K562 (cell line): ENCODE results near the gene PLK5. TPM values are rescaled to one million over a fixed set of nuclear protein-coding genes. Genes with fewer than 3 reads are reported as not detected.

Experiments used
- ATAC-seq: fragments of 200-7000 bp; cut with Tn5 transposase; 3 replicates; pipeline ENCODE4 v1.9.1; 2020; ENCODE audit warnings: moderate library complexity
- BruUV-seq: library from RNA; stranded (reverse); fragments of 400-500 nt; replicated peaks from 2 replicates; lab custom pipeline; 2021; lab: Mats Ljungman, UMichigan
- CTCF ChIA-PET: fragments of 300-600 bp; formaldehyde crosslinking; extraction: SDS; loops from one replicate; lab custom pipeline; 2021; ENCODE audit warnings: low intra/inter-chr PET ratio; lab: Yijun Ruan, JAX
- POLR2A ChIA-PET: fragments of 300-600, 350-650 bp; sonication (Branson Sonifier 250); formaldehyde crosslinking; extraction: SDS; loops from one replicate; lab custom pipeline; 2021; ENCODE audit warnings: antibody characterized with exemption, inconsistent platforms; lab: Yijun Ruan, JAX
- DNase-seq, 4 experiments: peaks; one replicate each; pipeline versions ENCODE4 v3.0.0 to v3.0.0-alpha.2; 2011 to 2018; ENCODE audit warnings: low spot score in 3 of 4, mixed read lengths in 3 of 4; ENCODE audit errors: extremely low read depth in 1 of 4
- FAIRE-seq: peaks from 2 replicates; lab custom pipeline; 2011; peaks lifted over from hg19 to GRCh38; lab: Jason Lieb, UNC
- H2AFZ ChIP-seq: 2 replicates; pipeline ENCODE4 v1.6.0; 2011; ENCODE audit warnings: low read depth, low read length, control low read depth, inconsistent platforms
- H3K27ac ChIP-seq: fragments of 200-600 bp; 3 replicates; pipeline ENCODE4 v1.8.0; 2011; ENCODE audit warnings: low read depth, mild to moderate bottlenecking, control low read depth, inconsistent platforms, low read length, moderate library complexity, mixed read lengths; ENCODE audit errors: extremely low read depth
- H3K27me3 ChIP-seq, 2 experiments: fragments of 300-600 bp in 1 of 2; 2 replicates in 1 of 2; 3 replicates in 1 of 2; pipeline versions ENCODE4 v1.6.0 to v1.8.0; 2011; ENCODE audit warnings: inconsistent platforms in 2 of 2, low read length in 2 of 2, mild to moderate bottlenecking in 1 of 2, mixed read lengths in 1 of 2, moderate library complexity in 1 of 2; ENCODE audit not compliant: control insufficient read depth in 2 of 2, insufficient read depth in 2 of 2
- H3K36me3 ChIP-seq: fragments of 300-600 bp; 3 replicates; pipeline ENCODE4 v1.8.0; 2011; ENCODE audit warnings: mild to moderate bottlenecking, low read length, inconsistent platforms; ENCODE audit not compliant: control insufficient read depth, insufficient read depth
- H3K4me1 ChIP-seq, 2 experiments: fragments of 200-600 bp in 1 of 2; replicated peaks in 1 of 2; 2 replicates in 1 of 2; 3 replicates in 1 of 2; pipeline versions ENCODE4 v1.5.1 to v1.8.0; 2011; ENCODE audit warnings: inconsistent platforms in 2 of 2, low read length in 2 of 2, mild to moderate bottlenecking in 1 of 2, mixed read lengths in 1 of 2, moderate library complexity in 1 of 2; ENCODE audit not compliant: control insufficient read depth in 2 of 2, insufficient read depth in 2 of 2
- H3K4me2 ChIP-seq: 2 replicates; pipeline ENCODE4 v1.6.1; 2011; ENCODE audit warnings: low read length, control low read depth, inconsistent platforms, mixed read lengths; ENCODE audit not compliant: insufficient read depth
- H3K4me3 ChIP-seq: fragments of 200-600 bp; sonication (generic), shearing (Covaris generic); 2 replicates; pipeline ENCODE4 v1.5.1; 2016; ENCODE audit warnings: control low read depth, inconsistent platforms
- H3K79me2 ChIP-seq: fragments of 200-600 bp; 3 replicates; pipeline ENCODE4 v1.8.0; 2011; ENCODE audit warnings: low read length, inconsistent platforms; ENCODE audit not compliant: control insufficient read depth, insufficient read depth
- H3K9ac ChIP-seq, 2 experiments: 2 replicates each; pipeline versions ENCODE4 v1.6.0 to v1.6.1; 2011; ENCODE audit warnings: low read depth in 2 of 2, low read length in 2 of 2, control low read depth in 1 of 2, inconsistent platforms in 1 of 2, mild to moderate bottlenecking in 1 of 2, mixed read lengths in 1 of 2; ENCODE audit not compliant: insufficient read depth in 1 of 2
- H3K9me1 ChIP-seq: one replicate; pipeline ENCODE4 v1.6.0; 2011; ENCODE audit warnings: inconsistent platforms, mild to moderate bottlenecking, low read length, moderate library complexity; ENCODE audit not compliant: control insufficient read depth, insufficient read depth
- H3K9me3 ChIP-seq: replicated peaks from 2 replicates; pipeline ENCODE4 v1.5.1; 2011; ENCODE audit warnings: low read depth, low read length, inconsistent platforms; ENCODE audit not compliant: control insufficient read depth, insufficient read depth
- H4K20me1 ChIP-seq: replicated peaks from 2 replicates; pipeline ENCODE4 v1.6.1; 2011; ENCODE audit warnings: low read length, inconsistent platforms, mixed read lengths; ENCODE audit not compliant: control insufficient read depth, insufficient read depth
- ARNT ChIP-seq, 2 experiments: fragments of 450-650 bp; IDR thresholded peaks; 2 replicates each; pipeline ENCODE4 v1.6.1; 2016; ENCODE audit warnings: mild to moderate bottlenecking in 1 of 2
- GTF2F1 ChIP-seq: IDR thresholded peaks from 2 replicates; pipeline ENCODE4 v1.6.1; 2011; ENCODE audit warnings: low read depth, low read length, improper control_type of control experiment
- KAT7 ChIP-seq: sonication (generic); formaldehyde crosslinking; IDR thresholded peaks from 2 replicates; pipeline ENCODE4 v1.8.0; 2022; ENCODE audit warnings: missing genetic modification reagents, mild to moderate bottlenecking, borderline replicate concordance
- NR2F6 ChIP-seq: fragments of 450-650 bp; formaldehyde crosslinking; IDR thresholded peaks from 2 replicates; pipeline ENCODE4 v1.4.0; 2020; ENCODE audit warnings: mild to moderate bottlenecking
- POLR2G ChIP-seq: fragments of 200-400 bp; formaldehyde crosslinking; IDR thresholded peaks from 2 replicates; pipeline ENCODE4 v1.6.1; 2017; ENCODE audit warnings: low read depth, mild to moderate bottlenecking, antibody characterized with exemption, low read length, moderate library complexity
- RBM25 ChIP-seq: fragments of 200-400 bp; formaldehyde crosslinking; IDR thresholded peaks from 2 replicates; pipeline ENCODE4 v1.6.1; 2018; ENCODE audit warnings: low read length, low read depth, moderate library complexity; ENCODE audit not compliant: severe bottlenecking
- RBM39 ChIP-seq: fragments of 200-400 bp; formaldehyde crosslinking; optimal IDR thresholded peaks from 2 replicates; pipeline ENCODE3; 2018; ENCODE audit warnings: low read depth, low read length
- TCF3 ChIP-seq: sonication (generic); formaldehyde crosslinking; IDR thresholded peaks from 2 replicates; pipeline ENCODE4 v1.4.0; 2020; ENCODE audit warnings: mild to moderate bottlenecking, missing genetic modification reagents
- ZFP36 ChIP-seq: fragments of 150-350 bp; IDR thresholded peaks from 2 replicates; pipeline ENCODE4 v1.6.1; 2018; ENCODE audit warnings: low read length, low read depth; ENCODE audit not compliant: partially characterized antibody
- ZNF146 ChIP-seq: IDR thresholded peaks from one replicate; pipeline ENCODE4 v1.6.1; 2018; ENCODE audit warnings: missing compliant biosample characterization; ENCODE audit not compliant: unreplicated experiment
- ZNF354B ChIP-seq: fragments of 250-450 bp; sonication (Bioruptor Pico); IDR thresholded peaks from 2 replicates; pipeline ENCODE4 v1.4.0; 2020
- ZNF668 ChIP-seq: fragments of 250-450 bp; sonication (Bioruptor Pico); IDR thresholded peaks from 2 replicates; pipeline ENCODE4 v1.8.0; 2022; ENCODE audit warnings: mild to moderate bottlenecking, inconsistent platforms
- WGBS: fragments of 100-300 bp; shearing (Covaris generic); methylation state at CpG from one replicate; pipeline ENCODE4 v1.1.6; 2016; ENCODE audit warnings: low coverage, mixed read lengths; ENCODE audit not compliant: insufficient coverage; ENCODE audit errors: missing lambda C conversion rate; 5-methylcytosine and 5-hydroxymethylcytosine counted together
- in situ Hi-C: fragments of 300-500 bp; cut with MboI; formaldehyde crosslinking; loops from 4 replicates; pipeline ENCODE4 v1.15.0; 2018; ENCODE audit warnings: inconsistent platforms, mixed read lengths
- intact Hi-C: fragments of 100-400 bp; cut with micrococcal nuclease; formaldehyde crosslinking; loops from 2 replicates; pipeline ENCODE4 v1.14.2; 2022
- polyA plus RNA-seq, 8 experiments: library from polyadenylated mRNA; depleted of rRNA in 4 of 8; stranded (reverse) in 5 of 8; unstranded in 3 of 8; fragments of >200 nt; fragmentation: Nextera tagmentation in 2 of 8; fragmentation: Illumina TruSeq in 1 of 8; extraction: Ambion mirVana in 2 of 8; extraction: Trizol in 1 of 8; gene quantifications; 2 replicates each; pipeline versions ENCODE4 v1.2.1 to v1.2.3, GENCODE V29; 2011 to 2014; ENCODE audit warnings: inconsistent platforms in 1 of 8, missing spikeins in 1 of 8
- total RNA-seq, 7 experiments: library from RNA; depleted of rRNA in 6 of 7; stranded (reverse); fragments of >200 nt in 6 of 7; fragmentation: Illumina TruSeq in 2 of 7; extraction: Trizol in 2 of 7; gene quantifications; 2 replicates each; pipeline versions ENCODE4 v1.2.1 to v1.2.3, GENCODE V29; 2011 to 2021; ENCODE audit warnings: low replicate concordance in 1 of 7
- TF ChIP-seq, protein P1 (sequence below): fragments of 450-650 bp; IDR thresholded peaks from 2 replicates; pipeline ENCODE4 v1.6.1; 2016; ENCODE audit warnings: low read depth, mild to moderate bottlenecking, moderate library complexity
- TF ChIP-seq, protein P2 (sequence below): sonication (generic); formaldehyde crosslinking; IDR thresholded peaks from 2 replicates; pipeline ENCODE4 v1.5.0; 2020; ENCODE audit warnings: missing genetic modification reagents
- TF ChIP-seq, protein P3 (sequence below), 2 experiments: fragments of 450-650 bp in 1 of 2; IDR thresholded peaks; 2 replicates each; pipeline ENCODE4 v1.6.1; 2011 to 2017; ENCODE audit warnings: low read depth in 2 of 2, antibody characterized with exemption in 1 of 2, borderline replicate concordance in 1 of 2, low read length in 1 of 2, mild to moderate bottlenecking in 1 of 2, mixed read lengths in 1 of 2; ENCODE audit not compliant: control insufficient read depth in 1 of 2
- TF ChIP-seq, protein P4 (sequence below): sonication (generic); formaldehyde crosslinking; IDR thresholded peaks from 2 replicates; pipeline ENCODE4 v1.8.0; 2022; ENCODE audit warnings: mild to moderate bottlenecking, missing genetic modification reagents
- TF ChIP-seq, protein P5 (sequence below): IDR thresholded peaks from 2 replicates; pipeline ENCODE4 v1.6.1; 2014; ENCODE audit warnings: antibody characterized with exemption

Gene PLK5
- total and polyA plus RNA-seq, 9 of the 15 experiments (the other 6 are each of a cell fraction or from before 2014, with no cell fraction given) = 0.04 to 0.23 (median 0.11) TPM; not detected in 5

DNA sequence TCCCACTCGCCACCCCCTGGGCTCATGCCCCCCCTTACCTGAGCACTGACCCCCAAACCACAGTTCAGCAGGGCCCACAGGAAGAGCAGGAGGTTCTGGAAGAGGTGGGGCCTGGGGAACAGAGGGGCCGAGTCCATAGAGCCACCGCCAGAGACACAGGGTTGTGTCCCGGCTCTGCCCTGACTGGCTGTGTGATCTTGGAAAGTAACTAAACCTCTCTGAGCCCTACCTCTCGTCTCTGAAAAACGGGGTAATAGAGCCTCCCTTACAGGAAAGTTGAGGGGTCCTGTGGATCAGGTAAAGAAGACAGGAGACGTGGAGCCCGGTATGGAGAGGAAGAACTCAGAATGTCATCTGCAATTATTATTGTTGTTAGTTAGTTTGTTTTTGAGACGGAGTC is 13.1 kb upstream of the PLK5 start:
- H3K27me3 ChIP-seq = no peaks in the 10 kb centered on the region
- ChIA-PET POLR2A (no interaction called here), CTCF (no interaction called here)
- H3K9me1 ChIP-seq = no peaks in the 10 kb centered on the region
- no peak for DNase-seq
- WGBS = 75% methylated on average over 6 of the region's 9 CpGs
- intact Hi-C loops (loop anchor here (5.0 kb wide), 1 partner anchor 54 kb away; no protein-coding TSS in a partner anchor), in situ Hi-C loops (no loop called here)
- peaks cover 8% of the 10 kb centered on the region; the same call in 2 of the 3 replicates for H3K36me3 ChIP-seq
- H2AFZ ChIP-seq = no peak overlapping the region
- H3K27ac ChIP-seq = no peak overlapping the region
- H3K9me3 ChIP-seq = no peaks in the 10 kb centered on the region
- no peak for FAIRE-seq
- BruUV-seq = no TSS peak
- peaks cover 11% of the 10 kb centered on the region; the same call in 2 of the 3 replicates for H3K79me2 ChIP-seq
- no peak for ATAC-seq
- no peak overlapping the region for H3K4me3 ChIP-seq
- peaks cover 12 to 68% of the 10 kb centered on the region in 2 experiments for H3K4me1 ChIP-seq
- peak overlapping the region in 1 of 2 experiments; percentile 61; a peak in 1 of 4 replicates for H3K9ac ChIP-seq
- no peak overlapping the region for H3K4me2 ChIP-seq
- H4K20me1 ChIP-seq = no peaks in the 10 kb centered on the region
- TF ChIP-seq, protein P1, sequence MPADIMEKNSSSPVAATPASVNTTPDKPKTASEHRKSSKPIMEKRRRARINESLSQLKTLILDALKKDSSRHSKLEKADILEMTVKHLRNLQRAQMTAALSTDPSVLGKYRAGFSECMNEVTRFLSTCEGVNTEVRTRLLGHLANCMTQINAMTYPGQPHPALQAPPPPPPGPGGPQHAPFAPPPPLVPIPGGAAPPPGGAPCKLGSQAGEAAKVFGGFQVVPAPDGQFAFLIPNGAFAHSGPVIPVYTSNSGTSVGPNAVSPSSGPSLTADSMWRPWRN = no peak
- TF ChIP-seq GTF2F1 (no peak), POLR2G (no peak), RBM25 (peak; percentile 76), ZNF354B (CRISPR knock-in tag) (no peak), ZFP36 (peak; percentile 45), KAT7 (CRISPR knock-in tag) (no peak), ARNT (IDR thresholded peaks at IDR 0.05) (no peak), NR2F6 (CRISPR knock-in tag) (no peak), RBM39 (no peak), ZNF146 (no peak), ZNF668 (CRISPR knock-in tag) (no peak), TCF3 (CRISPR knock-in tag) (no peak)
- TF ChIP-seq, protein P2, sequence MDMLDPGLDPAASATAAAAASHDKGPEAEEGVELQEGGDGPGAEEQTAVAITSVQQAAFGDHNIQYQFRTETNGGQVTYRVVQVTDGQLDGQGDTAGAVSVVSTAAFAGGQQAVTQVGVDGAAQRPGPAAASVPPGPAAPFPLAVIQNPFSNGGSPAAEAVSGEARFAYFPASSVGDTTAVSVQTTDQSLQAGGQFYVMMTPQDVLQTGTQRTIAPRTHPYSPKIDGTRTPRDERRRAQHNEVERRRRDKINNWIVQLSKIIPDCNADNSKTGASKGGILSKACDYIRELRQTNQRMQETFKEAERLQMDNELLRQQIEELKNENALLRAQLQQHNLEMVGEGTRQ (CRISPR knock-in tag) = no peak
- TF ChIP-seq, protein P3, sequence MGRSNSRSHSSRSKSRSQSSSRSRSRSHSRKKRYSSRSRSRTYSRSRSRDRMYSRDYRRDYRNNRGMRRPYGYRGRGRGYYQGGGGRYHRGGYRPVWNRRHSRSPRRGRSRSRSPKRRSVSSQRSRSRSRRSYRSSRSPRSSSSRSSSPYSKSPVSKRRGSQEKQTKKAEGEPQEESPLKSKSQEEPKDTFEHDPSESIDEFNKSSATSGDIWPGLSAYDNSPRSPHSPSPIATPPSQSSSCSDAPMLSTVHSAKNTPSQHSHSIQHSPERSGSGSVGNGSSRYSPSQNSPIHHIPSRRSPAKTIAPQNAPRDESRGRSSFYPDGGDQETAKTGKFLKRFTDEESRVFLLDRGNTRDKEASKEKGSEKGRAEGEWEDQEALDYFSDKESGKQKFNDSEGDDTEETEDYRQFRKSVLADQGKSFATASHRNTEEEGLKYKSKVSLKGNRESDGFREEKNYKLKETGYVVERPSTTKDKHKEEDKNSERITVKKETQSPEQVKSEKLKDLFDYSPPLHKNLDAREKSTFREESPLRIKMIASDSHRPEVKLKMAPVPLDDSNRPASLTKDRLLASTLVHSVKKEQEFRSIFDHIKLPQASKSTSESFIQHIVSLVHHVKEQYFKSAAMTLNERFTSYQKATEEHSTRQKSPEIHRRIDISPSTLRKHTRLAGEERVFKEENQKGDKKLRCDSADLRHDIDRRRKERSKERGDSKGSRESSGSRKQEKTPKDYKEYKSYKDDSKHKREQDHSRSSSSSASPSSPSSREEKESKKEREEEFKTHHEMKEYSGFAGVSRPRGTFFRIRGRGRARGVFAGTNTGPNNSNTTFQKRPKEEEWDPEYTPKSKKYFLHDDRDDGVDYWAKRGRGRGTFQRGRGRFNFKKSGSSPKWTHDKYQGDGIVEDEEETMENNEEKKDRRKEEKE (IDR thresholded peaks at IDR 0.05; ENCODE audit: borderline replicate concordance in 1 of 2, control insufficient read depth in 1 of 2, low read depth in 2 of 2, low read length in 1 of 2) = no peak
- TF ChIP-seq, protein P4, sequence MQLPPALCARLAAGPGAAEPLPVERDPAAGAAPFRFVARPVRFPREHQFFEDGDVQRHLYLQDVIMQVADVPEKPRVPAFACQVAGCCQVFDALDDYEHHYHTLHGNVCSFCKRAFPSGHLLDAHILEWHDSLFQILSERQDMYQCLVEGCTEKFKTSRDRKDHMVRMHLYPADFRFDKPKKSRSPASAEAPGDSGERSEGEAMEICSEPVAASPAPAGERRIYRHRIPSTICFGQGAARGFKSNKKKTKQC = no peak
- TF ChIP-seq, protein P5, sequence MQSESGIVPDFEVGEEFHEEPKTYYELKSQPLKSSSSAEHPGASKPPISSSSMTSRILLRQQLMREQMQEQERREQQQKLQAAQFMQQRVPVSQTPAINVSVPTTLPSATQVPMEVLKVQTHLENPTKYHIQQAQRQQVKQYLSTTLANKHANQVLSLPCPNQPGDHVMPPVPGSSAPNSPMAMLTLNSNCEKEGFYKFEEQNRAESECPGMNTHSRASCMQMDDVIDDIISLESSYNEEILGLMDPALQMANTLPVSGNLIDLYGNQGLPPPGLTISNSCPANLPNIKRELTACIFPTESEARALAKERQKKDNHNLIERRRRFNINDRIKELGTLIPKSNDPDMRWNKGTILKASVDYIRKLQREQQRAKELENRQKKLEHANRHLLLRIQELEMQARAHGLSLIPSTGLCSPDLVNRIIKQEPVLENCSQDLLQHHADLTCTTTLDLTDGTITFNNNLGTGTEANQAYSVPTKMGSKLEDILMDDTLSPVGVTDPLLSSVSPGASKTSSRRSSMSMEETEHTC = no peak
